PC-3 (cell line): ENCODE results near the gene ERFE.

Experiments
- CTCF ChIP-seq: fragments of 300-600 bp; sonication (generic); conservative IDR thresholded peaks from 2 replicates; pipeline ENCODE4 v1.5.1; 2017; ENCODE audit warnings: antibody characterized with exemption, low read depth, mild to moderate bottlenecking, low read length
- EZH2 ChIP-seq: fragments of 300-600 bp; sonication (generic); IDR thresholded peaks from one replicate; pipeline ENCODE4 v1.6.1; 2017; ENCODE audit warnings: antibody characterized with exemption, mild to moderate bottlenecking, low read length; ENCODE audit not compliant: unreplicated experiment
- EZH2phosphoT487 ChIP-seq: fragments of 300-600 bp; sonication (generic); IDR thresholded peaks from 2 replicates; pipeline ENCODE4 v1.6.1; 2018; ENCODE audit warnings: mild to moderate bottlenecking, antibody characterized with exemption, low read length, borderline replicate concordance

DNA sequence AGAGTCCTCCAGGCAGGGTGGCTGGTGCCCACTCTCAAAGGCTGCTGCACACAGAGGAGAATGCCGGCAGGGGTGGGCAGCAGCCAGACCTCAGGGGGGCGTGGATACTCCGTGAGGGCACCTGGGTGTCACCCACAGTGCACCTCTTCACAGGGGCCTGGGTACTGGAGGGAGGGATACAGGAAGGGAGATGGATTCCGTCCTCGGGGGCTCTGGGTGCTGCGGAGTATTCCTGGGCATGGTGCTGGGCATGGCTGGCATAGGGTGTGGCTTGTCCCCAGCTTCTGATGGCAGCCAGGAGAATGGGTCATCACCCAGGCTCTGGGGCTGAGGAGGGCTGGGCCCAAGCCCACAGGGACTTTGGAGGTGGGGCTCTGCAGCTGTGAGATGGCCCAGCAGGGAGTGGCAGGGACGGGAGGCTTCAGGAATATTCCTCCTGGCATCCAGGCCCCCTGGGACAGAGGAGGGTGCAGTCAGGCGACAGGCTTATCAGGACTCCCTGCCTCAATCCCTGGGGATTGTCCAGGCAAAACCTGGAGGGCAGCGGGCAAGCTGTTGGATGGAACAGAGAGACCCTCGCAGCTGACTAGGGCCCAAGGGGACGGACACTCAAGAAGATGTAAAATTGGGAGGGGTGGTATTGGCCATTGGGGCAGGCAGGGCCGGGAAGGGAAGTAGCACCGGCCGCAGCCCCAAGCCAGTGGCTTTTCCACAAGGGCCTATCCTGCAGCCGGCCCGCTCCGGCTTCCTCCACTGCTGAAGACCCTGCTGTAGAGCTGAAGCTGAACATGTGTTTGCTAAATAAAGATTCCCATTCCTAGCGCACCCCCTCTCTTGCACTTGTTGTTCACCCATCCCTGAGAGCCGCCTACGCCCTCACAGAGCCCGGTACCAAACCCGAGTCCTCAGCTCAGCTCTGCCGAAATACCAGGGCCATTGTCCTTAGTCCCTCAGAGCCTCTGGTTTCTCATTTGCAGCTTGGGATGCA is 26.0 kb upstream of the ERFE start:
- TF ChIP-seq CTCF (no peak), EZH2 (no peak), EZH2phosphoT487 (no peak)
